GM23248 (cell line): ENCODE data around the gene KLC1. TPM values are rescaled to one million over a fixed set of nuclear protein-coding genes. Genes with fewer than 3 reads are reported as not detected.

Experiments used
- DNase-seq: peaks from one replicate; pipeline ENCODE4 v3.0.0-alpha.2; 2015
- H2AFZ ChIP-seq: fragments of 200-600 bp; sonication (generic); 2 replicates; pipeline ENCODE4 v1.6.1; 2016; ENCODE audit warnings: antibody characterized with exemption
- H3F3A ChIP-seq: fragments of 200-600 bp; sonication (generic); 2 replicates; pipeline ENCODE4 v1.6.1; 2016; ENCODE audit warnings: mild to moderate bottlenecking, antibody characterized with exemption, mixed run types; ENCODE audit not compliant: insufficient read depth
- H3K27ac ChIP-seq: fragments of 200-600 bp; sonication (generic); 2 replicates; pipeline ENCODE4 v1.5.1; 2016; ENCODE audit warnings: mild to moderate bottlenecking
- H3K27me3 ChIP-seq: fragments of 200-600 bp; sonication (generic); replicated peaks from 2 replicates; pipeline ENCODE4 v1.6.1; 2016; ENCODE audit warnings: mild to moderate bottlenecking; ENCODE audit not compliant: insufficient read depth
- H3K36me3 ChIP-seq: fragments of 200-600 bp; sonication (generic); 2 replicates; pipeline ENCODE4 v1.6.1; 2016; ENCODE audit warnings: low read depth, mild to moderate bottlenecking
- H3K4me1 ChIP-seq: fragments of 200-600 bp; sonication (generic); 2 replicates; pipeline ENCODE4 v1.6.1; 2016; ENCODE audit warnings: mild to moderate bottlenecking; ENCODE audit not compliant: insufficient read depth
- H3K4me2 ChIP-seq: fragments of 200-600 bp; sonication (generic); one replicate; pipeline ENCODE4 v1.6.1; 2016; ENCODE audit warnings: mild to moderate bottlenecking; ENCODE audit not compliant: unreplicated experiment
- H3K4me3 ChIP-seq: fragments of 200-600 bp; sonication (generic); 2 replicates; pipeline ENCODE4 v1.5.1; 2016; ENCODE audit warnings: mild to moderate bottlenecking
- H3K79me2 ChIP-seq: fragments of 200-600 bp; sonication (generic); 2 replicates; pipeline ENCODE4 v1.6.1; 2016; ENCODE audit warnings: mild to moderate bottlenecking; ENCODE audit not compliant: insufficient read depth
- H3K9ac ChIP-seq: fragments of 200-600 bp; sonication (generic); 2 replicates; pipeline ENCODE4 v1.6.1; 2016; ENCODE audit warnings: mild to moderate bottlenecking
- H3K9me2 ChIP-seq: fragments of 200-600 bp; sonication (generic); 2 replicates; pipeline ENCODE4 v1.6.1; 2016; ENCODE audit warnings: mixed run types, mild to moderate bottlenecking, moderate library complexity; ENCODE audit not compliant: insufficient read depth
- H3K9me3 ChIP-seq: fragments of 200-600 bp; sonication (generic); one replicate; pipeline ENCODE4 v1.6.1; 2017; ENCODE audit warnings: low read depth
- H4K20me1 ChIP-seq: fragments of 200-600 bp; sonication (generic); 2 replicates; pipeline ENCODE4 v1.6.0; 2016; ENCODE audit not compliant: insufficient read depth
- EZH2 ChIP-seq: fragments of 200-600 bp; sonication (generic); IDR thresholded peaks from 2 replicates; pipeline ENCODE4 v1.6.1; 2018; ENCODE audit warnings: antibody characterized with exemption, mild to moderate bottlenecking; ENCODE audit not compliant: insufficient read depth, poor library complexity, severe bottlenecking
- EZH2phosphoT487 ChIP-seq: fragments of 200-600 bp; sonication (generic); IDR thresholded peaks from 2 replicates; pipeline ENCODE4 v1.6.1; 2018; ENCODE audit warnings: antibody characterized with exemption, moderate library complexity, mild to moderate bottlenecking, low read depth; ENCODE audit not compliant: insufficient read depth
- WGBS, 2 experiments: methylation state at CpG; one replicate each; pipeline ENCODE4 v1.1.6; 2015 to 2017; ENCODE audit warnings: low lambda C conversion rate in 2 of 2, low coverage in 1 of 2; ENCODE audit errors: missing lambda C conversion rate in 2 of 2; 5-methylcytosine and 5-hydroxymethylcytosine counted together
- in situ Hi-C: fragments of 300-500 bp; cut with MboI; formaldehyde crosslinking; loops from 2 replicates; pipeline ENCODE4 v1.15.0; 2020
- polyA plus RNA-seq: library from polyadenylated mRNA; unstranded; fragments of >200 nt; fragmentation: Nextera tagmentation; extraction: Ambion mirVana; gene quantifications from 2 replicates; pipeline ENCODE4 v1.2.1, GENCODE V29; 2016
- total RNA-seq: library from RNA; depleted of rRNA; stranded (reverse); fragments of >200 nt; shearing (Covaris generic); gene quantifications from 2 replicates; pipeline ENCODE4 v1.2.3, GENCODE V29; 2014

Gene KLC1
- total and polyA plus RNA-seq, 2 experiments from 2014 or later, result 184 to 410 TPM

DNA sequence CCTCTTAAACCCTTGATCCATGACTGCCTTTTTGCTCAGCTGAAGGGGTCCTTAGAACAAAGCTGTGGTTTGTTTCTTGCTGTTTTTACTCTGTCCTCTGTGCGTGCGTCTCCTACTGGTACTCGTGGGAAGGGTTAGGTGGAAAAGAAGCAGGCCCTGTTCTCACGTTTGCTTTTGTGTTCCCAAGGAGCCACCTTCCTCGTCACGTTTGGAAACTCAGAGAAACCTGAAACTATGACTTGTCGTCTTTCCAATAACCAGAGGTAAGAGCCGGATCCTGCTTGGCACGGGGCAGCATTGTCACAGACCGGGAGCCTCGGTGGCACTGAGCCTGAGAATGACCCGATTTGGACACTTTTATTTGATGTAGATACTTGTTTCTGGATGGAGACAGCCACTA, 99.7 kb downstream of the KLC1 start:
- in situ Hi-C loops, result no loop called here
- Histone ChIP-seq H3K4me2 (no peak overlapping the region), H3K4me3 (no peak overlapping the region), H3K36me3 (peaks cover 13% of the 10 kb centered on the region; the same call in 1 of the 2 replicates), H3K79me2 (peaks cover 41% of the 10 kb centered on the region), H3K27ac (no peak overlapping the region), H3F3A (no peaks in the 10 kb centered on the region), H3K9me2 (no peaks in the 10 kb centered on the region), H3K9ac (no peak overlapping the region), H3K9me3 (no peaks in the 10 kb centered on the region), H4K20me1 (no peaks in the 10 kb centered on the region; the same call in 1 of the 2 replicates), H3K27me3 (no peaks in the 10 kb centered on the region), H2AFZ (no peak overlapping the region), H3K4me1 (peaks cover 7% of the 10 kb centered on the region; the same call in 1 of the 2 replicates)
- TF ChIP-seq EZH2phosphoT487 (no peak), EZH2 (no peak)
- WGBS, 2 experiments, result 81 to 83% methylated on average over 12 of the region's 12 CpGs
- no peak for DNase-seq

DNA sequence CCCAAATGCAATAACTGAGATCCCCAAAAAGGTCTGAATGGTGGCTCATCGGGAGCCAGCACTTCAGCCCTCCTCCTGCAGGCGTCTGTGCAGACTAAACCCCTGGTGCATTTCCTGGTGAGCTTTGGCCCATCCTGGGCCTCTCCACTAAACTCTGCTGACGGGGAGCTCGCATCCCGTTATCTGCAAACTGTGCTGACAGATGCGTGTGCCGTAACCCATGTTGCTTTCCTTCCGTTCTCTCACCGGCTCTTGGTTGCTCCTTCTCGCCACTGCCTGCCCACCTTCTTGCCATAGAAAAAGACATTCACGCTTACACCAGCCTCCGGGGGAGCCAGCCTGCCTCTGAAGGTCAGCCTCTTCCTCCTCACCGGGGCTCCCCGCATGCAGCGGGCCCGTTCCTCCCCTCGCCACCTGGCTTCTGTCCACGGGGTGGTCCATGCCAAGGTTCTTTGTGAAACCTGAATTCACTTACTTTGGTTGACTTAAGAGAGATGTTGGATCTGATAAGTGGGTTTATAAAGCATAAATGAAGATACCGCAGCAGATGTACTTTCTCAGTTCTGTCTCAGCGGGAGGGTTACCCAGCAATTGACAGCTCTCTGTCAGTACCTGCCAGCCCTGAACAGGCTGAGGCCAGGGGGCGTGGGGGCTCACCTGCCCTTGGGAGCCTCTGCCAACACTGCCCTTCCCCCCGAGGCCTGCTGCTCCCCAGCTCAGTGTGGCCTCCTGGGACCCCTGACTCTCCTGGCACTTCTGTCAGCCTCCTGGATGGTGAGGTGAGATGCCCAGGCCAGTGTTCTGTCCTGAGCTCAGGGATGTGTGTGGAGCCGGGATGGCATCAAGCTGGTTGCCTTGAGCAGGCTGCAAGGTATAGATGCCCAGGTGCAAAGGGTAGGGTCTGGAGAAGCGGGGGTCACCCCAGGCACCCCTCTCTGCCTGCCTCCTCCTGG, 100.8 kb downstream of the KLC1 start:
- H3K4me1 ChIP-seq, result no peaks in the 10 kb centered on the region
- H3K79me2 ChIP-seq, result peaks cover 31% of the 10 kb centered on the region
- in situ Hi-C loops, result no loop called here
- DNase-seq, result no peak
- no peak overlapping the region for H3K4me2 ChIP-seq
- TF ChIP-seq EZH2, result no peak
- TF ChIP-seq EZH2phosphoT487, result no peak
- WGBS, 2 experiments, result 93% methylated on average over 22 to 24 of the region's 24 CpGs
- no peaks in the 10 kb centered on the region; the same call in 1 of the 2 replicates for H4K20me1 ChIP-seq
- no peaks in the 10 kb centered on the region for H3K9me2 ChIP-seq
- H3K4me3 ChIP-seq, result no peak overlapping the region
- H3K9ac ChIP-seq, result no peak overlapping the region
- no peaks in the 10 kb centered on the region for H3K9me3 ChIP-seq
- no peak overlapping the region for H2AFZ ChIP-seq
- H3K36me3 ChIP-seq, result peaks cover 13% of the 10 kb centered on the region; the same call in 1 of the 2 replicates
- no peaks in the 10 kb centered on the region for H3K27me3 ChIP-seq
- H3K27ac ChIP-seq, result no peak overlapping the region
- no peaks in the 10 kb centered on the region for H3F3A ChIP-seq

DNA sequence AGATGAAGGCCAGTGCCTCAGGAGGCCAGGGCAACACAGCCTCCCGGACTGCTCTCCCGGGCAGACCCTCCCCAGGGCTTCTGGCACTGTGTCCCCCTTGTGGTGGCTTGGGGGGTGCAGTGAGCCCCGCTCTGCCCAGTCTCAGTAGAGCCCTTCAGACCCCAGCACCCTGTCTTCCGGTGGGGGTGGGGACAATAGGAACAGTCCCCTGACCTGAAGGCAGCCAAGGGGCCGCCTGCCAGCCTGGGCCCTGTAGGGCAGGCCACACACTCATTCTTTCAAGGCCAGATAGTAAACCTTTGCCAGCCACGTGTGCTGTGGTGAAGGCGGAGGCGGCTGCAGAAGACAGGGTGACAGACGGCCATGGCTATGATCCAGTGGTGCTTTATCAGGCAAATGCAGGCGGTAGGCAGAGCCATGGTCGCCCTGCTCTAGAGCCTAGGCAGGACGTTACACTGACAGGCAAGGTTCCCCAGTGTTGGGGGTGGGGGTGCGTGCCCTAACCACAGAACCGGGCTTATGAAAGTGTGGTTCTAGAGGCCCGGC, 101.6 kb downstream of the KLC1 start:
- TF ChIP-seq EZH2phosphoT487, result no peak
- TF ChIP-seq EZH2, result no peak
- Histone ChIP-seq H3K4me3 (no peak overlapping the region), H3K27me3 (no peaks in the 10 kb centered on the region), H3K4me2 (no peak overlapping the region), H4K20me1 (no peaks in the 10 kb centered on the region), H3K9ac (no peak overlapping the region), H3K36me3 (peaks cover 13% of the 10 kb centered on the region; the same call in 1 of the 2 replicates), H2AFZ (no peak overlapping the region), H3K9me3 (no peaks in the 10 kb centered on the region), H3K9me2 (no peaks in the 10 kb centered on the region), H3K27ac (no peak overlapping the region), H3F3A (no peaks in the 10 kb centered on the region), H3K4me1 (no peaks in the 10 kb centered on the region), H3K79me2 (peaks cover 23% of the 10 kb centered on the region)
- WGBS, 2 experiments, result 87 to 89% methylated on average over 14 to 15 of the region's 15 CpGs
- in situ Hi-C loops, result no loop called here
- no peak for DNase-seq

DNA sequence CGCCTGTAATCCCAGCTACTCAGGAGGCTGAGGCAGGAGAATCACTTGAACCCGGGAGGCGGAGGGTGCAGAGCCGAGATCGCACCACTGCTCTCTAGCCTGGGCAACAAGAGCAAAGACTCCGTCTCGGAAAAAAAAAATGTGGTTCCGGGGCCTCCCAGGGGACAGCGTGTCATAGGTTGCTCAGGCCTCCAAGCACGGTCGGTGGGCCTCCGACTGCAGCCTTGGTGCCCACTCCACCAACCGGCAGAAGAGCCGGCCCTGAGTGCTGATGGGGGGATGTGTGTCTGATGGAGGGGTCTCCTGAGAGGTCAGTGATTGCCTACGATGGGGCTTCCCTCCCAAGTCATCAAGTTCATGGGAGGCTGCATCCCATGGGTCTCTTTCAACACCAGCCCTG, 102.5 kb downstream of the KLC1 start:
- WGBS, 2 experiments, result 89 to 90% methylated on average over 15 of the region's 15 CpGs
- H3K27ac ChIP-seq, result no peak overlapping the region
- no peaks in the 10 kb centered on the region for H4K20me1 ChIP-seq
- peaks cover 13% of the 10 kb centered on the region; the same call in 1 of the 2 replicates for H3K36me3 ChIP-seq
- H3K79me2 ChIP-seq, result peaks cover 14% of the 10 kb centered on the region
- in situ Hi-C loops, result no loop called here
- no peak for DNase-seq
- no peak overlapping the region for H3K4me3 ChIP-seq
- no peak for TF ChIP-seq EZH2
- H3K9me3 ChIP-seq, result no peaks in the 10 kb centered on the region
- no peak overlapping the region for H3K4me2 ChIP-seq
- no peak overlapping the region for H2AFZ ChIP-seq
- no peaks in the 10 kb centered on the region for H3F3A ChIP-seq
- no peak overlapping the region for H3K9ac ChIP-seq
- H3K27me3 ChIP-seq, result no peaks in the 10 kb centered on the region
- H3K4me1 ChIP-seq, result no peaks in the 10 kb centered on the region
- H3K9me2 ChIP-seq, result no peaks in the 10 kb centered on the region
